Skeletal muscle satellite cell (primary cell): ENCODE measurements around the gene THADA.

Source experiments
- H3K27me3 ChIP-seq: 2 replicates; pipeline ENCODE4 v1.7.0; 2013; ENCODE audit warnings: low read length; ENCODE audit not compliant: control insufficient read depth, insufficient read depth
- H3K36me3 ChIP-seq: 2 replicates; pipeline ENCODE4 v1.7.0; 2013; ENCODE audit warnings: mild to moderate bottlenecking, control low read depth, low read length; ENCODE audit not compliant: insufficient read depth
- H3K4me1 ChIP-seq: 2 replicates; pipeline ENCODE4 v1.7.0; 2013; ENCODE audit warnings: low read length; ENCODE audit not compliant: control insufficient read depth, insufficient read depth
- H3K4me2 ChIP-seq: 2 replicates; pipeline ENCODE4 v1.7.0; 2013; ENCODE audit warnings: mild to moderate bottlenecking, low read length
- H3K4me3 ChIP-seq: 2 replicates; pipeline ENCODE4 v1.7.0; 2013; ENCODE audit warnings: low read length
- H3K9ac ChIP-seq: 2 replicates; pipeline ENCODE4 v1.7.0; 2013; ENCODE audit warnings: mild to moderate bottlenecking, low read depth, low read length, moderate library complexity
- H3K9me3 ChIP-seq: replicated peaks from 2 replicates; pipeline ENCODE4 v1.7.0; 2013; ENCODE audit warnings: mild to moderate bottlenecking, control low read depth, low read length

Gene THADA

DNA sequence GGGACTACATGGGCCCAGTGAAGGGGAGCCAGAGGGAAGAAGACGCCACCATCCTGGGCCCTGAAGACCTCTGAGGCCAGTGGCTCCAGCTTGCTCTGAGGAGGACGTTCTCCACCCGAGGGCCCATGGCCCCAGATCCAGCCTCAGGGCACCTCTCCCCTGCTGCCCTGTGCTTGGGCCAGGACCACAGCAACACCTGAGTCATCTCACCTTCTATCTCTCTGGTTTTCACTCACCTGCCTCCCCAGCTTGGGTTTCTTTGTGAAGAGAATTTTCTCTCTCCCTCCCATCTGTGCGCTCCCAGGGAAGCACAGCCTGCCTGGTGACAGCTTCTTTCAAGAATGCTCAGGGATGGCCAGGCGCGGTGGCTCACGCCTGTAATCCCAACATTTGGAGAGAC, 389.2 kb downstream of the THADA start:
- H3K4me2 ChIP-seq = no peak overlapping the region
- no peaks in the 10 kb centered on the region for H3K4me1 ChIP-seq
- H3K4me3 ChIP-seq = no peak overlapping the region
- H3K36me3 ChIP-seq = no peaks in the 10 kb centered on the region
- no peaks in the 10 kb centered on the region for H3K9me3 ChIP-seq
- H3K27me3 ChIP-seq = peaks cover 7% of the 10 kb centered on the region
- H3K9ac ChIP-seq = no peak overlapping the region

DNA sequence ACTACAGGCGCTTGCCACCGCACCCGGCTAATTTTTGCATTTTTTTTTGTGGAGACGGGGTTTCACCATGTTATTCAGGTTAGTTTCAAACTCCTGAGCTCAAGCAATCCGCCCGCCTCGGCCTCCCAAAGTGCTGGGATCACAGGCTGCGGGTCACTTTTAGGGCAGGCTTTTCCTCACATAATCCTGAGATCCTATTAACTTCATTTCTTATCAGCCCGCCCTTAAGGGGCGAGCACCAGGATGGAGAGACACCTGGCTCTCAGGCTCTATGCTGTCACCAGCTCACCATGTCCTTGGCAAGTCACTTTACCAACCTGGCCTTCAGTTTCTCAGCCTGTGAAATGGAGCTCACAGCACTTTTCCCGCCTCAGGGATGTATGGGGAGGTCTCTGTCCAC, 392.5 kb downstream of the THADA start:
- no peaks in the 10 kb centered on the region for H3K4me1 ChIP-seq
- H3K9ac ChIP-seq = no peak overlapping the region
- H3K4me2 ChIP-seq = no peak overlapping the region
- no peak overlapping the region for H3K4me3 ChIP-seq
- no peaks in the 10 kb centered on the region for H3K36me3 ChIP-seq
- no peaks in the 10 kb centered on the region for H3K9me3 ChIP-seq
- peaks cover 7% of the 10 kb centered on the region for H3K27me3 ChIP-seq

DNA sequence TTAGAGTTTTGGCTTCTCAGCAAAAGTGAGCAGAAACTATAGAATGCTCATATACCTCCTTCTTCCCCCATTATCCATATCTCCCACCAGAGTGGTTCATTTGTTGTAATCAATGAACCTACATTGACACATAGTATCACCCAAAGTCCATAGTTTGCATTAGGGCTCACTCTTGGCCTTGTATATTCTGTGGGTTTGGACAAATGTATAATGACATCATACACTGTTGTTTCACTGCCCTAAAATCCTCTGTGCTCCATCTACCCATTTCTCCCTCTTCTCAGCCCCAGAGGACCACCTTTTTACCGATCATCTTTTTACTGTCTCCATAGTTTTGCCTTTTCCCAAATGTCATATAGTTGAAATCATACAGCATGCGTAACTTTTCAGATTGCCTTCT, 393.5 kb downstream of the THADA start:
- Histone ChIP-seq H3K9ac (no peak overlapping the region), H3K4me2 (no peak overlapping the region), H3K36me3 (no peaks in the 10 kb centered on the region), H3K9me3 (no peaks in the 10 kb centered on the region), H3K27me3 (peaks cover 4% of the 10 kb centered on the region), H3K4me3 (no peak overlapping the region), H3K4me1 (no peaks in the 10 kb centered on the region)

DNA sequence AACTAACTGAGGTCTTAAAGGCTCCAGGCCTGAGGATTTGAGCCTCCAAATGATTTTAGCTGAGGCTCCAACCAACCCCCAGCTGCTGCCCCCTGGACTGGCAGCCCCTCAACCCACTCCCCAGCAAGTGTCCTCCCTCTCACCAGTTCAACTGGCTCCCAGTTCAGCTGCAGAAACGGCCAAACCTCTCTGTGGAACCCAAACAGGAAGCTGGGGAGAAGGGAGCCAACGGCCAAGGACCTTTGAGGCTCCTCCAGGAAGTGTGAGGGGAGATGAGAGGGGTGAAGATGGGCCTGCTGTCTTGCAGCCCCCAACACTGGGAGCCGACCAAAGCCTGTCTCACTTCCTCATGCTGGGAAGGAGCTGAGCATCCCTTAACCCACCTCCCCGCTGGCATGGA, 394.3 kb downstream of the THADA start:
- H3K9me3 ChIP-seq = no peaks in the 10 kb centered on the region
- H3K9ac ChIP-seq = no peak overlapping the region
- no peaks in the 10 kb centered on the region for H3K4me1 ChIP-seq
- H3K27me3 ChIP-seq = peaks cover 3% of the 10 kb centered on the region
- no peak overlapping the region for H3K4me2 ChIP-seq
- H3K4me3 ChIP-seq = no peak overlapping the region
- no peaks in the 10 kb centered on the region for H3K36me3 ChIP-seq

DNA sequence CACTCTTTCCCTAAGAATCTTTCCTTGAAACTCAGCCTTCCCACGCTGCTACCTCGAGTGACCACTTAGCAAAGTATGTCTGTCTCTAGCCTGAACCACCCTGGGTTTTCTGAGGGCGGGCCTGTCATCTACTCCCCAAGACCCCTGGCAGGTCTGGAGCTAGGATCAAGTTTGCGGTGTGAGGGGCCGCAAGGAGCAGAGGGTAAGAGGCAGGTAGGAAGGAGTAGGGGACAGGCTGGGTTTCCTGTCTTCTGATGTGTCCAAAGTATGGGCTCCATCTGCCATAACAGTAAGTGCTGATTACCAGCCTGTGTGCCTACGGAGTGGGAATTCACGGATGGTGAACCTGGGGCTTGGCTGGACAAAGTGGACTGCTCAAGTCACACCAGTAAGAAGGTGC, 394.8 kb downstream of the THADA start:
- Histone ChIP-seq H3K4me2 (no peak overlapping the region), H3K27me3 (no peaks in the 10 kb centered on the region), H3K36me3 (no peaks in the 10 kb centered on the region), H3K9ac (no peak overlapping the region), H3K9me3 (no peaks in the 10 kb centered on the region), H3K4me1 (no peaks in the 10 kb centered on the region), H3K4me3 (no peak overlapping the region)

DNA sequence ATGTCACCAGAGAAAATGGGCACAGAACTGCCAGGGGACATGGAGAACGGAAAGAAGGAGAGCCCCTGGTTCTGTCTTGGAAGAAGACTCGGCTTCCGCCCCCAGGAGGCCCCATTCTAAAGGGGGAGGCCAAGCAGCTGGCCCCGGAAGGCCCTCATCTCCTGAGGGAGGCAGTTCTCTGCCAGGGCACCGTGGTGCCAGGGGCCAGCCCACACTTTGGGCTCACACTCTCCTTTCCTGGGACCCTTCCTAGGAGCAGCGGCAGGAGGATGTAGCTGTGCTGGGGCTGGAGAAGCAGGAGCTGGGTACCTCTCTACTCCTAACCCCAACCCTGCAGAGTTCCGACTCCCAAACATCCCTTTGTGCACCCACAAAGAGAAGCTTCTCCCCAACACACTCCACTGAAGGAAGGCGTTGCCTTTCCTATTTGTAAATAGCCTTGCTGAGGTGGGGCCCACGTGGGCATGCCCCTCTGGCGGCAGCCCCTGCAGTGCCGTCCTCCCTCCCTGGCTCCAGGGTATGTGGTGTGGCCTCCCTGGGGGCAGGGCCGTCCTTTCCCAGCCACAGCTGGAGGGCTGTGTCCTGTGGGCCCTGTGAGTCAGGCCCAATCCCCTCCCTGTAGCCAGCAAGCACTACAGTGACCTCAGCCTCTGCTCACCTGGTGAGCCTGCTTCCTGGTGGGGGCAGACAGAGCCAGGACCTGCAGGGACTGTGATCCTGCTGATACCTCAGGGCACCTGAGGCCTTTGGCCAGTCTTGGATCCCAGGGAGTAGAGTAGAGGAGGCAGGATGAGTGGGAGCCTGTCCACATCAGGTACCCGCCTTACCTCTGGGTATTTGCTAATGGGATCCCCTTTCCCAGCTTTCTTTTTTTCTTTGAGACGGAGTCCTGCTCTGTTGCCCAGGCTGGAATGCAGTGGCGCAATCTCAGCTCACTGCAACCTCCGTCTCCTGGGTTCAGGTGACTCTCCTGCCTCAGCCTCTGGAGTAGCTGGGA, 396.0 kb downstream of the THADA start:
- no peak overlapping the region for H3K4me2 ChIP-seq
- H3K9ac ChIP-seq = no peak overlapping the region
- no peak overlapping the region for H3K4me3 ChIP-seq
- no peaks in the 10 kb centered on the region for H3K36me3 ChIP-seq
- H3K9me3 ChIP-seq = no peaks in the 10 kb centered on the region
- H3K4me1 ChIP-seq = no peaks in the 10 kb centered on the region
- no peaks in the 10 kb centered on the region for H3K27me3 ChIP-seq

DNA sequence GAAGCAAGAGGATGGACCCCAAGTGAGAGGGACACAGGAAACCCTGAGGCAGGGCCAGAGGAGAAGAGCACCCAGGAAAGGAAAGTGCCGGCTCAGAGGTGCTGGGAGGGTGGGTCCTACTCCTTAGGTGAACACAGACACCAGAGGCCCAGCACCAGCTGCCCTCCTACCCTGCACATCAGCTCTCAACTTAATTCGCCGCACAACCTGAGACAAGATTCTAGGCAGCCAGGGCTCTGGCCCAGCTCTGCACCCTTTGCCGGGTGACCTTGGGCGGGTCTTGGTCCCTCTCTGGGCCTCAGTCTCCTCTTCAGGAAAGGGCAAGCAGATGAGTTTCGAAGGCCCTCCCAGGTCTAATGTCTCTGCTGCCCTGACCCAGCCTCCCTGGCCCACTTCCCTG, 397.6 kb downstream of the THADA start:
- Histone ChIP-seq H3K27me3 (no peaks in the 10 kb centered on the region), H3K9me3 (no peaks in the 10 kb centered on the region), H3K9ac (no peak overlapping the region), H3K4me1 (no peaks in the 10 kb centered on the region), H3K4me3 (no peak overlapping the region), H3K4me2 (no peak overlapping the region), H3K36me3 (no peaks in the 10 kb centered on the region)

DNA sequence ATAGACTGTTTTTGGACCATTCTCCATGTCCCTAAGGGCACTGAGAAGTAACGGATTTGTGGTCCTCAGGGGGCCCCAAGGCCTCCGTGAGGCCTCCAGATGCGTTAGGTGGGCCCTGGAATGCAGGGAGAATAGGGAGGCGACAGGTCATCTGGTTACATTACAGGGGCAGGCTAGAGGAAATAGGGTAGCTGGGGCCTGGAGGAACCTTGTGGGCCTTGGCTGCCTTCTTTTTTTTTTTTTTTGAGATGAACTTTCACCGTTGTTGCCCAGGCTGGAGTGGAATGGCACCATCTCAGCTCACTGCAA, 398.3 kb downstream of the THADA start:
- Histone ChIP-seq H3K27me3 (no peaks in the 10 kb centered on the region), H3K4me2 (no peak overlapping the region), H3K9ac (no peak overlapping the region), H3K4me3 (no peak overlapping the region), H3K36me3 (no peaks in the 10 kb centered on the region), H3K4me1 (no peaks in the 10 kb centered on the region), H3K9me3 (no peaks in the 10 kb centered on the region)

DNA sequence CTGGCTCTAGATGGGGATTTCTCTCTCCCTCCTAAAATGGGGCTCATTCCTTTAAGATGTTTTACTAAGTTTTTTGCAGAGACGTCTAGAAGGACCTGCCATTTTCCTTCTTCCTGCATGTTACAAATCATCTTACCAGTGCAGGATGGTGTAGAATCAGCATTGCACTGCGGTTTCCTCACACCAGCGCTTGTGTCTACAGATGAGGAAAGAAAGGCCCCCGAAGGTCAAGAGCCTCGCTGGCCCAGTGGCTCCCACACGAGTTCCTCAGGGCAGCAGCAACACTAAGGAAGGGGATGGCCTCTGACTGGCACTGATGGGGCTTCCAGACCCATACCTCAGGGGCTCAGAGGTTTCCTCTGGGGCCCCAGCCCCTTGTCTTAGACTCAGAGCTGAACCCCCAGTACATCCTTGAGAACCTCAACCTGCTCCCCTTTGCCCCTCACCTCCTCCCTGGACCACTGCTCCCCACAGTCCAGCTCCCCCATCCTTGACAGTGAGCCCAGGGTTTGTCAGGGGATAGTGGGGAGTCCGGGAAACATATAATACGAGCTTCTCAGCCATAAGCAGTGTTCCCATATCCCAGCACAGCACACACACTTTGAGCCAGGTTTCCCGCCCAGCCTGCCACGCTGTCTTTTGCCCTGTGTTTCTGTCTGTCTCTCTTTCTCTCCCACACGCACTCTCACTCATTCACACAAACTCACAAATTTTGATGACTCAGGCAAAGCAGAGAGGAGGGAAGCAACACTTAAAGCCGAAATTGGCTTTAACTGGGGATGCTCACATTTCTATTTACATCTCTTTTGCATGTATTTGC, 398.9 kb downstream of the THADA start:
- Histone ChIP-seq H3K4me2 (no peak overlapping the region), H3K4me1 (no peaks in the 10 kb centered on the region), H3K9me3 (no peaks in the 10 kb centered on the region), H3K4me3 (no peak overlapping the region), H3K9ac (no peak overlapping the region), H3K36me3 (no peaks in the 10 kb centered on the region), H3K27me3 (no peaks in the 10 kb centered on the region)

DNA sequence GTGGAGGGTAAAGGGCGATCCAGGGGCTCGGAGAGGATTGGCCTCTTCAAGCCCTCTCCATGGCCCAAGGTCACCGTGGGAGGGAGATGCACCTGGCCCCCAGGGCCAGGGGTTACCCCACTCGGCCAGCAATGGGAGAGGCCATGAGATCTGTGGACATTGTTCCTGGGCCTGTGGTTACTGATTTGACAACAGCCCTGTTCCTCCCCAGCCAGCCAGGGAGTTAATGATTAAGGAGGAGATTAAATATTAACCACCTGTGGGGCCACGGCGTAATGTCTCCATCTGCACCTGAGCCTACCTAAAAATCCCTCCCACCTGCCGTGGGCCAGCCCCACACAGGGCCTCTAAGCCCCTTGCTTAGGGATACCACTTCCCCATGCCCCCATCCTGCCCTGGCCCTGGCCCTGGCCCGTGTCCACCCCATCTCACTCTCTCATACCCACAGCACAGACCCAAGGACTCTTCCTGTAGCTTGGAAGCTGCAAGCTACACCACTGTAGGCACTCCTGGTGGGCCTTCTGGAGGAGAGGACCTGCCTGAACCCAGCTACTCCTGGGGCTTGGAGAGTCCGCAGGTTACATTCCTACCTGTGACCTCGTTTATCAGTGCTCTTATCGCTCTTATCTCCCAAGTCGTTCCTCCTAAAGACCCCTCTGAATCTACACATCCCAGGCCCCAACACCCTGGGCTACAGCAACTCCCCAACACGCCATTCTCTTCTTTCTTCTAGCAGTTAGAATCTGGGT, 401.5 kb downstream of the THADA start:
- Histone ChIP-seq H3K9ac (no peak overlapping the region), H3K36me3 (no peaks in the 10 kb centered on the region), H3K4me1 (no peaks in the 10 kb centered on the region), H3K9me3 (no peaks in the 10 kb centered on the region), H3K4me2 (no peak overlapping the region), H3K27me3 (no peaks in the 10 kb centered on the region), H3K4me3 (no peak overlapping the region)

DNA sequence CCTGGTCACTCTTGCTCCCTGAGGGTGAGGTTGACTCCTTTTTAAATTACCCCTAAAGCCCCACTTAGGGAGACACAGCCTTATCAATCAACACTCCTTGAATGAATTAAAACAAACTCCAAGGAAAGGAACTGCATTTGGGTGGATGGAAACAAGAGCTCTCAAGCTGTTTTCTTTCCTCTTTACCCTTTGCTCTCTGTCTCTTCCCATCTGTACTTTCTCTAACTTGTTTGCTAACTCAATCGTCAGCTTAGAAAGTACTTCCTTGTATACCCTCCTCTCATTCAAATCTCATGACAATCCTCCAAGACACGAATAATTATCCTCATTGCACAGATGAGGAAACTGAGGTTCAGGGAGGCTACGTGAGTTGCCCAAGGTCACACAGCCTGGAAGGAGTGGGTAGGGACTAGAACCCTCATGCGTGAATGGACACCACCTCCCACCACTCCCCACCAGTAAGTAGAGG, 402.2 kb downstream of the THADA start:
- Histone ChIP-seq H3K4me2 (no peak overlapping the region), H3K27me3 (no peaks in the 10 kb centered on the region), H3K36me3 (no peaks in the 10 kb centered on the region), H3K9me3 (no peaks in the 10 kb centered on the region), H3K9ac (no peak overlapping the region), H3K4me3 (no peak overlapping the region), H3K4me1 (no peaks in the 10 kb centered on the region)
